Liver (tissue), 9 donors: Measurements from ENCODE around the gene HOXA3. TPM values are rescaled to one million over a fixed set of nuclear protein-coding genes. Genes with fewer than 3 reads are reported as not detected.

Experiments used
- DNase-seq: peaks from one replicate; pipeline ENCODE4 v3.0.0-alpha.2; 2017; ENCODE audit warnings: low spot score
- H3K27ac ChIP-seq, 2 donors: one replicate each; pipeline ENCODE4 v1.7.0; 2013; ENCODE audit warnings: inconsistent platforms in 2 of 2, low read length in 2 of 2, control low read depth in 1 of 2, low read depth in 1 of 2, mild to moderate bottlenecking in 1 of 2
- H3K27me3 ChIP-seq, 4 donors: one replicate each; pipeline versions ENCODE4 v1.6.1 to v1.7.0; 2013; ENCODE audit warnings: low read length in 3 of 4, inconsistent platforms in 1 of 4, mild to moderate bottlenecking in 1 of 4, moderate library complexity in 1 of 4; ENCODE audit not compliant: control insufficient read depth in 4 of 4, insufficient read depth in 4 of 4
- H3K36me3 ChIP-seq, 4 donors: one replicate each; pipeline versions ENCODE4 v1.6.1 to v1.7.0; 2013; ENCODE audit warnings: low read length in 3 of 4, mild to moderate bottlenecking in 3 of 4, low read depth in 1 of 4, moderate library complexity in 1 of 4; ENCODE audit not compliant: control insufficient read depth in 4 of 4, insufficient read depth in 3 of 4
- H3K4me1 ChIP-seq, 4 donors: one replicate each; pipeline versions ENCODE4 v1.6.1 to v1.7.0; 2013; ENCODE audit warnings: low read length in 3 of 4, mild to moderate bottlenecking in 3 of 4, moderate library complexity in 1 of 4; ENCODE audit not compliant: control insufficient read depth in 4 of 4, insufficient read depth in 4 of 4
- H3K4me3 ChIP-seq, 3 donors: one replicate each; pipeline versions ENCODE4 v1.6.1 to v1.7.0; 2013; ENCODE audit warnings: low read length in 3 of 3, control low read depth in 1 of 3, low read depth in 1 of 3, mild to moderate bottlenecking in 1 of 3
- H3K9ac ChIP-seq, 2 donors: one replicate each; pipeline ENCODE4 v1.7.0; 2013; ENCODE audit warnings: low read length in 2 of 2, mild to moderate bottlenecking in 2 of 2, moderate library complexity in 2 of 2, control low read depth in 1 of 2, low read depth in 1 of 2
- H3K9me3 ChIP-seq, 4 donors: one replicate each; pipeline versions ENCODE4 v1.6.1 to v1.7.0; 2013; ENCODE audit warnings: low read length in 3 of 4; ENCODE audit not compliant: control insufficient read depth in 4 of 4
- EGR1 ChIP-seq, 2 donors: IDR thresholded peaks; 2 replicates each; pipeline ENCODE4 v1.6.1; 2016 to 2018; ENCODE audit warnings: antibody characterized with exemption in 2 of 2, low read depth in 2 of 2
- FOXA2 ChIP-seq: IDR thresholded peaks from 2 replicates; pipeline ENCODE4 v1.6.1; 2016; ENCODE audit warnings: antibody characterized with exemption
- GABPA ChIP-seq, 2 donors: IDR thresholded peaks in 1 of 2; conservative IDR thresholded peaks in 1 of 2; 2 replicates each; pipeline ENCODE4 v1.6.1; 2016; ENCODE audit warnings: antibody characterized with exemption in 2 of 2, mild to moderate bottlenecking in 1 of 2, moderate library complexity in 1 of 2
- HNF4A ChIP-seq, 2 donors: conservative IDR thresholded peaks; 2 replicates each; pipeline ENCODE4 v1.6.1; 2016; ENCODE audit warnings: antibody characterized with exemption in 2 of 2, mild to moderate bottlenecking in 2 of 2
- JUND ChIP-seq, 2 donors: IDR thresholded peaks; 2 replicates each; pipeline ENCODE4 v1.6.1; 2016; ENCODE audit warnings: antibody characterized with exemption in 2 of 2
- NR2F2 ChIP-seq: IDR thresholded peaks from 2 replicates; pipeline ENCODE4 v1.6.1; 2016; ENCODE audit warnings: antibody characterized with exemption
- RXRA ChIP-seq, 2 donors: IDR thresholded peaks; 2 replicates each; pipeline ENCODE4 v1.6.1; 2017 to 2018; ENCODE audit warnings: antibody characterized with exemption in 2 of 2, mild to moderate bottlenecking in 1 of 2
- TAF1 ChIP-seq: conservative IDR thresholded peaks from 2 replicates; pipeline ENCODE4 v1.6.1; 2016; ENCODE audit warnings: antibody characterized with exemption, mild to moderate bottlenecking
- WGBS: extraction: QIAGEN DNeasy Blood & Tissue Kit; methylation state at CpG from one replicate; pipeline ENCODE4 v1.1.7; 2013; 5-methylcytosine and 5-hydroxymethylcytosine counted together
- polyA plus RNA-seq, 2 donors: library from polyadenylated mRNA; stranded (reverse) in 1 of 2; unstranded in 1 of 2; fragments of 200-250 nt in 1 of 2; fragments of >200 nt in 1 of 2; fragmentation: Nextera tagmentation in 1 of 2; extraction: Ambion mirVana in 1 of 2; gene quantifications; one replicate each; pipeline versions ENCODE4 v1.2.1 to v1.2.3, GENCODE V29; 2013 to 2015
- total RNA-seq, 2 donors: library from RNA; depleted of rRNA; stranded (reverse); fragments of >200 nt; gene quantifications; one replicate each; pipeline ENCODE4 v1.2.3, GENCODE V29; 2014
- TF ChIP-seq, protein P1 (sequence below): IDR thresholded peaks from 2 replicates; pipeline ENCODE4 v1.6.1; 2016; ENCODE audit warnings: antibody characterized with exemption
- TF ChIP-seq, protein P2 (sequence below): IDR thresholded peaks from 2 replicates; pipeline ENCODE4 v1.6.1; 2016; ENCODE audit warnings: antibody characterized with exemption, mild to moderate bottlenecking
- TF ChIP-seq, protein P3 (sequence below): IDR thresholded peaks from 2 replicates; pipeline ENCODE4 v1.6.1; 2016; ENCODE audit warnings: antibody characterized with exemption
- TF ChIP-seq, protein P4 (sequence below): IDR thresholded peaks from 2 replicates; pipeline ENCODE4 v1.6.1; 2016; ENCODE audit warnings: antibody characterized with exemption
- TF ChIP-seq, protein P5 (sequence below): fragments of 150-350 bp; IDR thresholded peaks from 2 replicates; pipeline ENCODE4 v1.5.1; 2017; ENCODE audit warnings: improper control_type of control experiment, low read depth, low read length; ENCODE audit not compliant: missing input control
- donor health status: healthy.
- donor health status: healthy.
- donor health status: healthy.
- donor health status: healthy.
- donor health status: healthy.

The HOXA3 gene
- total and polyA plus RNA-seq, 4 donors: 0.11 to 0.28 (median 0.20) TPM

DNA sequence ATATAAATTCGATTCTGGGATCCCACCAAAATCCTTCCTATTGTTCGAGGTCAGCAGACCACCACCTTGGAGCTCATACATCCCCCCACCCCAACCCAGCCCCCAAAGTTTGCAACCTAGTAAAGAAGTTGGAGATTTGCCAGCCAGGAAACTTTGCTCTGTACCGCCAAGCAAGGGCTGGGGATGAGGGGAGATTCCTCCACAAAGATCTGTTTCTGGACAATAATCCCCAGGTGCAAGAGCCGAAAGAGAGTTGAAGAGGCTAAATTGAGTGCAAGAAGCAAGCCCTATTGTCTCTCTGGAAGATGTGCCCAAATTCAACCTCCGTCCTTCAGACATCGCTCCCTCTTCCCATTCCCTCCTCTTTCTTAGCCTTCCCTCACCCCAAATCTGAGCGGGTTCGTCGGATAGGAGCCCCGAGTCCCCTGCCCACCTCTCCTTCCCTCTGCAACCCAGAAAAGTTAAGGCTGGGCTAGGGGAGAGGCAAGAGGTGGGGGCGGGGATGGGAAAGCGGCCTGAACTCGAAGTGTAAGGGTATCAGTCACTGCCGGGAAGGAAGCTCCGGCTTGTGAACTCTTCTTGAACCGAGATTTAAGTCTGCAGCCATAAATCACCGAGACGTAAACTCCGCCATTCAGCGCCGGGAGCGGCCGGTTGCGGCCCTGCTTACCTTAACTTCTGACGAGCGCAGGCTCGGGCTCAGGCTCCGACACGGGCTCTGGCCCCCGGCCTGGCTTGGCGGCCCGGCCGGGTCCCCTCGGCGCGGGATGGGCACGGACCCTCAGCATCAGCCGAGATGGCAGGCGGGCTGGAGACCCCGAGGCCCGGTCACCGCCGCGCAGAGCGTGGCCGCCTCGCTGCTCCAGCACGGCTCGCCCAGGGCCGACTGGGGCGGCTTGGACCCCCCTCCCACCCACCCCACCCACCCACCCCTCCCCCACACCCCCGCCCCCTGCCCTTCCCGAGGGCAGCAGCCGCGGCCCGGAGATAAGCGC is 39.1 kb downstream of the HOXA3 start:
- Histone ChIP-seq H3K27me3 (peaks cover 0 to 25% (median 5%) of the 10 kb centered on the region in 4 donors), H3K27ac (peak overlapping the region; percentile 59 to 71), H3K9me3 (no peaks in the 10 kb centered on the region), H3K4me1 (peaks cover 0 to 3% (median 2%) of the 10 kb centered on the region in 4 donors), H3K4me3 (peak overlapping the region in 1 of 3 donors; percentile 43), H3K9ac (no peak overlapping the region), H3K36me3 (no peaks in the 10 kb centered on the region)
- 20% methylated on average over 57 of the region's 57 CpGs for WGBS
- TF ChIP-seq, protein P1, sequence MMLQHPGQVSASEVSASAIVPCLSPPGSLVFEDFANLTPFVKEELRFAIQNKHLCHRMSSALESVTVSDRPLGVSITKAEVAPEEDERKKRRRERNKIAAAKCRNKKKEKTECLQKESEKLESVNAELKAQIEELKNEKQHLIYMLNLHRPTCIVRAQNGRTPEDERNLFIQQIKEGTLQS: no peak
- TF ChIP-seq NR2F2 (peak; percentile 44), EGR1 (IDR thresholded peaks at IDR 0.05; ENCODE audit: low read depth in 2 of 2) (no peak), JUND (IDR thresholded peaks at IDR 0.05) (no peak), RXRA (IDR thresholded peaks at IDR 0.05) (peak; percentile 43 to 57), GABPA (IDR thresholded peaks at IDR 0.05 in 1 of 2, conservative IDR thresholded peaks at IDR 0.05 in 1 of 2) (no peak), TAF1 (no peak)
- TF ChIP-seq, protein P2, sequence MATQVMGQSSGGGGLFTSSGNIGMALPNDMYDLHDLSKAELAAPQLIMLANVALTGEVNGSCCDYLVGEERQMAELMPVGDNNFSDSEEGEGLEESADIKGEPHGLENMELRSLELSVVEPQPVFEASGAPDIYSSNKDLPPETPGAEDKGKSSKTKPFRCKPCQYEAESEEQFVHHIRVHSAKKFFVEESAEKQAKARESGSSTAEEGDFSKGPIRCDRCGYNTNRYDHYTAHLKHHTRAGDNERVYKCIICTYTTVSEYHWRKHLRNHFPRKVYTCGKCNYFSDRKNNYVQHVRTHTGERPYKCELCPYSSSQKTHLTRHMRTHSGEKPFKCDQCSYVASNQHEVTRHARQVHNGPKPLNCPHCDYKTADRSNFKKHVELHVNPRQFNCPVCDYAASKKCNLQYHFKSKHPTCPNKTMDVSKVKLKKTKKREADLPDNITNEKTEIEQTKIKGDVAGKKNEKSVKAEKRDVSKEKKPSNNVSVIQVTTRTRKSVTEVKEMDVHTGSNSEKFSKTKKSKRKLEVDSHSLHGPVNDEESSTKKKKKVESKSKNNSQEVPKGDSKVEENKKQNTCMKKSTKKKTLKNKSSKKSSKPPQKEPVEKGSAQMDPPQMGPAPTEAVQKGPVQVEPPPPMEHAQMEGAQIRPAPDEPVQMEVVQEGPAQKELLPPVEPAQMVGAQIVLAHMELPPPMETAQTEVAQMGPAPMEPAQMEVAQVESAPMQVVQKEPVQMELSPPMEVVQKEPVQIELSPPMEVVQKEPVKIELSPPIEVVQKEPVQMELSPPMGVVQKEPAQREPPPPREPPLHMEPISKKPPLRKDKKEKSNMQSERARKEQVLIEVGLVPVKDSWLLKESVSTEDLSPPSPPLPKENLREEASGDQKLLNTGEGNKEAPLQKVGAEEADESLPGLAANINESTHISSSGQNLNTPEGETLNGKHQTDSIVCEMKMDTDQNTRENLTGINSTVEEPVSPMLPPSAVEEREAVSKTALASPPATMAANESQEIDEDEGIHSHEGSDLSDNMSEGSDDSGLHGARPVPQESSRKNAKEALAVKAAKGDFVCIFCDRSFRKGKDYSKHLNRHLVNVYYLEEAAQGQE: no peak
- DNase-seq: no peak

DNA sequence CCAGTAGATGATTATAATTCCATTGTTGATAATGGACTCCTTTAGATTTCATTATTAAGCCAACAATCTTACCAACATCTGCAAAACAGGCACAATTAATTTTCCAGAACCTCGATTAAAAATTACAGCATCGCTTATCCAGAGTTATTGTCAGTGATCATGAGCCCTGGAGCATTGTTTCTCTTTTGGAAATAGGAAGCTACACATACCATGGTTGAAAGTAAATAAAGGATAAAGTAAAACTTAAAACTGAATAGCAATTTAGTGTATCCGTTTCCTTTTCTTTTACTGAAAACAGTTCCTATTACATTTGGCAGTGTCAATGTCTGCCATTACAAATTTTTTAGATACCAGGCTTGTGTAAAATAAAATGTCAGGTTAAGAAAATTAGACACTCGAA is 40.0 kb downstream of the HOXA3 start:
- H3K4me1 ChIP-seq: peaks cover 0 to 3% (median 2%) of the 10 kb centered on the region in 4 donors
- no peak overlapping the region for H3K9ac ChIP-seq
- peak overlapping the region in 1 of 2 donors; percentile 59 for H3K27ac ChIP-seq
- no peak for DNase-seq
- H3K4me3 ChIP-seq: no peak overlapping the region
- H3K27me3 ChIP-seq: peaks cover 0 to 27% (median 4%) of the 10 kb centered on the region in 4 donors
- 20% methylated on average over 4 of the region's 4 CpGs for WGBS
- H3K36me3 ChIP-seq: no peaks in the 10 kb centered on the region
- no peaks in the 10 kb centered on the region for H3K9me3 ChIP-seq
- no peak for TF ChIP-seq HNF4A (conservative IDR thresholded peaks at IDR 0.05)
- TF ChIP-seq, protein P3, sequence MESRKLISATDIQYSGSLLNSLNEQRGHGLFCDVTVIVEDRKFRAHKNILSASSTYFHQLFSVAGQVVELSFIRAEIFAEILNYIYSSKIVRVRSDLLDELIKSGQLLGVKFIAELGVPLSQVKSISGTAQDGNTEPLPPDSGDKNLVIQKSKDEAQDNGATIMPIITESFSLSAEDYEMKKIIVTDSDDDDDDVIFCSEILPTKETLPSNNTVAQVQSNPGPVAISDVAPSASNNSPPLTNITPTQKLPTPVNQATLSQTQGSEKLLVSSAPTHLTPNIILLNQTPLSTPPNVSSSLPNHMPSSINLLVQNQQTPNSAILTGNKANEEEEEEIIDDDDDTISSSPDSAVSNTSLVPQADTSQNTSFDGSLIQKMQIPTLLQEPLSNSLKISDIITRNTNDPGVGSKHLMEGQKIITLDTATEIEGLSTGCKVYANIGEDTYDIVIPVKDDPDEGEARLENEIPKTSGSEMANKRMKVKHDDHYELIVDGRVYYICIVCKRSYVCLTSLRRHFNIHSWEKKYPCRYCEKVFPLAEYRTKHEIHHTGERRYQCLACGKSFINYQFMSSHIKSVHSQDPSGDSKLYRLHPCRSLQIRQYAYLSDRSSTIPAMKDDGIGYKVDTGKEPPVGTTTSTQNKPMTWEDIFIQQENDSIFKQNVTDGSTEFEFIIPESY: no peak
- no peak for TF ChIP-seq FOXA2
- TF ChIP-seq, protein P4, sequence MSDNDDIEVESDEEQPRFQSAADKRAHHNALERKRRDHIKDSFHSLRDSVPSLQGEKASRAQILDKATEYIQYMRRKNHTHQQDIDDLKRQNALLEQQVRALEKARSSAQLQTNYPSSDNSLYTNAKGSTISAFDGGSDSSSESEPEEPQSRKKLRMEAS: no peak
- TF ChIP-seq, protein P5, sequence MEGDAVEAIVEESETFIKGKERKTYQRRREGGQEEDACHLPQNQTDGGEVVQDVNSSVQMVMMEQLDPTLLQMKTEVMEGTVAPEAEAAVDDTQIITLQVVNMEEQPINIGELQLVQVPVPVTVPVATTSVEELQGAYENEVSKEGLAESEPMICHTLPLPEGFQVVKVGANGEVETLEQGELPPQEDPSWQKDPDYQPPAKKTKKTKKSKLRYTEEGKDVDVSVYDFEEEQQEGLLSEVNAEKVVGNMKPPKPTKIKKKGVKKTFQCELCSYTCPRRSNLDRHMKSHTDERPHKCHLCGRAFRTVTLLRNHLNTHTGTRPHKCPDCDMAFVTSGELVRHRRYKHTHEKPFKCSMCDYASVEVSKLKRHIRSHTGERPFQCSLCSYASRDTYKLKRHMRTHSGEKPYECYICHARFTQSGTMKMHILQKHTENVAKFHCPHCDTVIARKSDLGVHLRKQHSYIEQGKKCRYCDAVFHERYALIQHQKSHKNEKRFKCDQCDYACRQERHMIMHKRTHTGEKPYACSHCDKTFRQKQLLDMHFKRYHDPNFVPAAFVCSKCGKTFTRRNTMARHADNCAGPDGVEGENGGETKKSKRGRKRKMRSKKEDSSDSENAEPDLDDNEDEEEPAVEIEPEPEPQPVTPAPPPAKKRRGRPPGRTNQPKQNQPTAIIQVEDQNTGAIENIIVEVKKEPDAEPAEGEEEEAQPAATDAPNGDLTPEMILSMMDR: no peak
- no peak for TF ChIP-seq JUND (IDR thresholded peaks at IDR 0.05)
- TF ChIP-seq, protein P2: no peak
- no peak for TF ChIP-seq EGR1 (IDR thresholded peaks at IDR 0.05; ENCODE audit: low read depth in 2 of 2)
